GM18498 (cell line): ENCODE results near the gene PPP1R1B.

Experiments
- ATAC-seq: cut with Tn5 transposase; IDR thresholded peaks from one replicate; pipeline ENCODE4 v1.9.1; 2021; ENCODE audit warnings: mild to moderate bottlenecking, moderate library complexity; ENCODE audit not compliant: unreplicated experiment

PPP1R1B gene

DNA sequence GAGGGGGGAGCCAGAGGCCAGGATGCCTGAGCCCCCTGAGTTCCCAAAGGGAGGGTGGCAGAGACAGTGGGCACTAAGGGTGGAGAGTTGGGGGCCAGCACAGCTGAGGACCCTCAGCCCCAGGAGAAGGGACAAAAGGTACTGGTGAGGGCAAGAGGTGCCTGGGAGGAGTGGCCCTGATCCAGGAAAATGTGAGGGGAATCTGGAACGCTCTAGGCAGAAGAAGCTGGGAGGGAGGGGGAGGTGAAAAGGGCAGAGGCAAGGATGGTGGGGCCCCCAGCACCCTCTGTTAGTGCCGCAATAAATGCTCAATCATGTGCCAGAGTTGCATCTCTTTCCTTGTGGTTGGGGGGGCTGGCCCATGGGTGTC, 39.5 kb downstream of the PPP1R1B start:
- no peak for ATAC-seq

- ATAC-seq, result no peak
Observed at GRCh38 chr17:39666601-39667261, 40.0 kb downstream of the PPP1R1B start.

DNA sequence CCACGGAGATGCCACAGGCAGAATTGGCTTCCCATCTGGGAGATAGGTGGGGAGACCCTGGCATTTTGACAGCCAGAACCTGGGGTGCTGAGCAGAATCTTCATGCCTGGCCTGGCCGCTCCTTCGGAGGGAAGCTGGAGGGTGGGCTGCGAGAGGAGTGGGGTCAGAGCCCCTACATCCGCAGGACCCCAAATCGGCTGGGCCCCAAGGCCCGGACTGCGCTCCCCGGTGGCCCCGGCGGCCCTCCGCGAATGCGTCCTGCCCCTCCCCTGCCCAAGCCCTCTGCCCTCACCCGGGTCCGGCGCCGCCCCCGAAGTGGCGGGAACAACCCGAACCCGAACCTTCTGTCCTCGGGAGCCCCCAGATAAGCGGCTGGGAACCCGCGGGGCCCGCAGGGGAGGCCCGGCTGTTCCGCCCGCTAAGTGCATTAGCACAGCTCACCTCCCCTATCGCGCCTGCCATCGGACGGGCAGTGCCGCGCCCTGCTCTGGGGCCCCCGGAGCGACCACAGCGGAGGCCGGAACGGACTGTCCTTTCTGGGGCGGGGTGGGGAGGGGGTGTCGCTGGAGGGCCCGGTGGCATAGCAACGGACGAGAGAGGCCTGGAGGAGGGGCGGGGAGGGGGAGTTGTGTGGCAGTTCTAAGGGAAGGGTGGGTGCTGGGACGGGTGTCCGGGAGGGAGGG, 40.7 kb downstream of the PPP1R1B start:
- ATAC-seq, result no peak

DNA sequence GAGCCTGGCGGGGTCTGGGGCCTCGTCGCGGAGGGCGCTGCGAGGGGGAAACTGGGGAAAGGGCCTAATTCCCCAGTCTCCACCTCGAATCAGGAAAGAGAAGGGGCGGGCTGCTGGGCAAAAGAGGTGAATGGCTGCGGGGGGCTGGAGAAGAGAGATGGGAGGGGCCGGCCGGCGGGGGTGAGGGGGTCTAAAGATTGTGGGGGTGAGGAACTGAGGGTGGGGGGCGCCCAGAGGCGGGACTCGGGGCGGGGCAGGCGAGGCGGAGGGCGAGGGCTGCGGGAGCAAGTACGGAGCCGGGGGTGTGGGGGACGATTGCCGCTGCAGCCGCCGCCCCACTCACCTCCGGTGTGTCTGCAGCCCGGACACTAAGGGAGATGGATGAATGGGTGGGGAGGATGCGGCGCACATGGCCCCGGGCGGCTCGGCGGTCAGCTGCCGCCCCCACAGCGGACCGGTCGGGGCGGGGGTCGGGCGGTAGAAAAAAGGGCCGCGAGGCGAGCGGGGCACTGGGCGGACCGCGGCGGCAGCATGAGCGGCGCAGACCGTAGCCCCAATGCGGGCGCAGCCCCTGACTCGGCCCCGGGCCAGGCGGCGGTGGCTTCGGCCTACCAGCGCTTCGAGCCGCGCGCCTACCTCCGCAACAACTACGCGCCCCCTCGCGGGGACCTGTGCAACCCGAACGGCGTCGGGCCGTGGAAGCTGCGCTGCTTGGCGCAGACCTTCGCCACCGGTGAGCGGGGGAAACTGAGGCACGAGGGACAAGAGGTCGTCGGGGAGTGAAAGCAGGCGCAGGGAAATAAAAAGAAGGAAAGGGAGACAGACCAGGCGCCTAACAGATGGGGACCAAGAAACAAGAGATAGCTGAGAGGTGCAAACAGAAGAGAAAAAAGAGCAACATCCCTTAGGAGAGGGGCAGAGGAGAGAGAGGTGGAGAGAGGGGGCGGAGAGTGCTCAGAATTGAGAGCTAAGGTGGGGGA, 41.5 kb downstream of the PPP1R1B start, which contains the start of gene PNMT:
PNMT (plus strand) TSS at position 509 of the 980 bp plus-strand sequence; CDS start at position 532, 23 bp downstream.
- no peak for ATAC-seq

- no peak for ATAC-seq
Observed at GRCh38 chr17:39669897-39670735, 43.4 kb downstream of the PPP1R1B start.

DNA sequence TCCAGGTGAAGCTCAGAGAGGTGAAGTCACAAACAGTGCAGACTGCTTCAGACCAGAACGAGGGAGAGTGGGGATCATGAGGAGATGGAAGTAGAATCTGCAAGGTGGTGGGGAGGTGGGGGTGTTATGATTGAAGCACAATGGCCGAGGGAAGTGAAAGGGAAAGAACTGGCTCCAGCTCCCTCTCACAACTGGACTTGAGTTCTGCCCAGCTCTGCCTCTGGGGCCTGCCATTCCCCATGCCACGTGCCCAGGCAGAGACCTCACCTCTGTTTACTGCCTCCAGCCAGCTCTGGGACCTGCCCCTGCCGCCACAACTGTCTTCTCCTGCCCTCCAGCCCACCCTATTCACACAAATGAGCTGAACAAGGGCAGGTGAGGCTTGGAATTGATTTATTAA, 44.0 kb downstream of the PPP1R1B start:
- ATAC-seq, result no peak

DNA sequence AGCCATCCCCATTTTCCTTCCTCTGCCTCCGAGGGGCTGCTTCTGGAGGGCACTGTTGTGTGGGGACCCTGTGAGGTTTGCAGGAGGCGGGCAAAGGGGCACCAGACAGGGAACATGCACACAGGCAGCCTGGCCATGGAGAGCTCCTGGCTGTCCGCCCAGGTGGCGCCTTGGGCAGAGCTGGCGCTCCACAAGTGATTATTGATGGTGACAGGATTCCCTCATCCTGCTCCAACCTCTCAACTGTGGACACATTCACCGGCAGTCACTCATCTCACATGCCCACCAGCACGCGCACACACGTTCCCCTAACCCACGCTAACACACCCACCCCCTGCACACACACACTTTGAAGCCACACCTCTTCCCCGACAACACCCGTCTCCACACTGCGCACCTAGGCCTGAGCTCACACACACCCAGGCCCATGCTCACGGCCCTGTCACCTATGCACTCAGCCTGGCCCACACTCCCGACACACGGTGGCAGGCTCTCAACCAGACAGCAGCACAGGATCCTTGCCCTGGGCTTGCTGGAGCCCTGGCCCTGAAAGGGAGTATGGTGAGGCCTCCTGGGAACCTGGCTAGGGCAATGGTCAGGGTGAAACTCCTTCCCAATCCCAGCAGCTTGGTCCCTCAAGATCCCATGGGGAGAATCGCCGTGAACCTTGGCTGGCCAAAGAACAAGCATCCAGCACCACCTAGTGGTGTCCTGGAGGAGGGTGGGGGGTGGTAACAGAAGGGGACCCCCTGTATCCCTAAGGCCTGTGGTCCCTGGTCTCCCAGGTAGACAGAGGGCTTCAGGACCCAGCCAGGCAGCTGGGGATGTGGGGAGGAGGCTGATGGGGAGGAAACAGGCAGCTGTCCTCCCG, 45.1 kb downstream of the PPP1R1B start:
- ATAC-seq, result no peak

GRCh38 chr17:39672522-39673334, 46.0 kb downstream of the PPP1R1B start:
- no peak for ATAC-seq

DNA sequence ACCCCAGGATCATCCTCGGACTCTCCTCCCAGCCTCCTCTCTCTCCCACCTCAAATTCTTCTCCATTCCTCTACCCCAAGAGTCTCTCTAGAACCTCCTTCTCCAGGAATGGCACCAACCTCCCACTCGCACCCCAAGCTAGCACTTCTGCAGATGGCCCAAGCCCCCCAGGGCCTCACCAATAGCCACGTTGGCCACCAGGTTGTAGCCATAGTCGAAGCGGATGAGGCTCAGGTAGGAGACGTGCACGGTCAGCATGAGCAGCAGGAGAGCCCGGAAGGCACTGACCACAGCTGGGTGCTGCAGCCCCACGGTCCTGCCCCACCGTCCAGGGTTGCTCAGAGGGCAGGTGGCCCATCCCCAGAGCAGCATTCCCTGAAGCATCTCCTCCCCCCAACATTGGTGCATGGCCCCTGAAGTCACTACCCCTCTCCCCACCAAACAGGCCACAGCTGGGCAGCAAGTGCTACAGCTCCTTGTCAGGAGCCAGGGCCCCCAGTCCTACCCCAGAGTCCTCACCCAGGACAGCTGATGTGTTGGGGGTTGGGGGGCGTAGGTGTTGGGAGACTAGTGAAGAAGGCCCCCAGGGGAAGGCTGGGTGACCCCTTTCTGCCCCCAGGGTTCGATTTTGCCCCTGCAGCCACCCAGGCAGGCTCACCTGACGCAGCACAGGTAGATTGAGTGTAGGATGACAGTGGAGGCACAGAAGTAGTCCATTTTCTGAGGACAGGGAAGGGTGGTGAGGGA, 46.8 kb downstream of the PPP1R1B start:
- ATAC-seq, result no peak

DNA sequence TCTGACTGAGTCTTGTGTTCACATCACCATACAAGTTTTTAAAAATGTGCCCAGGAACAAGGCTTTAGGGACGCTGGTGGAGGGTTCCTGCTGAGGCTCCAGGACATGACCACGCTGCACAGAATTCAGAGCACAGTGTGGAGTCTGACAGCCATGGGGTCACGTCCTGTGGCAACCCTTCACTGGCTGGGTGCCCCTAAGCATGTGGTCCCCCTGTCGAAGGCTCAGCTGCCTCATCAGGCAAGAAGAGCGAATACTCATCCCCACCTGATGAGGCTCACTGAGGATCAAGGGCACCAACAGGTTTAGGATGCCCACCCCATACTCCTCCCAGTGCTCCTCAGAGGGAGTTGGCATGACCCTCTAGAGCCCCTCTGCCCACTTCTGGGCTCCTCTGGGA, 47.4 kb downstream of the PPP1R1B start:
- ATAC-seq, result no peak

- ATAC-seq, result no peak
Observed at GRCh38 chr17:39674702-39675389, 48.1 kb downstream of the PPP1R1B start.

DNA sequence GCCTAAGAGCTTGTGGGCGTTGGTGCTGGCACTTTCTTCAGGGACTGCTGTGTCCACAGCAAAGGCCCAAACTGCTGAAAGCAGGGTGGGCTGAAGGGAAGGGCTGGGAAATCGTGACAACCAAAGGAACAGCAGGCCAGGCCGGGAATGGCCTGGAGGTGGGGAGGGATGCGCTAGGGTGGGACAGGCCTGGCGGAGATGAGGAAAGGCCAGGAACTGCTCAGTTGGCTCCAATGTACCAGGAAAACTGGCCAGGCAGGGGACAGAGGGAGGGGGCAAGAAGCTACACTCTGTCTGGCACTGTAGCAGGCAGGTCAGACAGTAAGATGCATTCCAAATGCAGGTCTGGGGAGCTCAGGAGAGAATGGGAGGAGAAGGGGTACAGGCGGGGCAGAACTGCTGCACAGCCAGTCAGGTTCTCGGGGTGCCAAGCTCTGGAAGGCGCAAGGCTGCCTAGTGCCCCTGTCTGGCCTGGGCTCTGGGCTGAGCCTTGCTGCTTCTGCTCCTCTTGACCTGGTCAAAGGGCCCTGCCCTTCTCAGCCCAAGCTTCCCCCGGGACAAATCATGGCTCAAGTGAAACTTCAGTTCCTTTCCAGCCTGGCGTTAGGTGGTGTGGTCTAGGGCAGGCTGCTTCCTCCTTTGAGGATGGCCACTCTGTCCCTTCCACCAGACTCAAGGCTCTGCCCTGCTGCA, 48.8 kb downstream of the PPP1R1B start:
- no peak for ATAC-seq

GRCh38 chr17:39676198-39676819, 49.6 kb downstream of the PPP1R1B start:
- no peak for ATAC-seq

- no peak for ATAC-seq
Observed at GRCh38 chr17:39677072-39677471, 50.3 kb downstream of the PPP1R1B start.

DNA sequence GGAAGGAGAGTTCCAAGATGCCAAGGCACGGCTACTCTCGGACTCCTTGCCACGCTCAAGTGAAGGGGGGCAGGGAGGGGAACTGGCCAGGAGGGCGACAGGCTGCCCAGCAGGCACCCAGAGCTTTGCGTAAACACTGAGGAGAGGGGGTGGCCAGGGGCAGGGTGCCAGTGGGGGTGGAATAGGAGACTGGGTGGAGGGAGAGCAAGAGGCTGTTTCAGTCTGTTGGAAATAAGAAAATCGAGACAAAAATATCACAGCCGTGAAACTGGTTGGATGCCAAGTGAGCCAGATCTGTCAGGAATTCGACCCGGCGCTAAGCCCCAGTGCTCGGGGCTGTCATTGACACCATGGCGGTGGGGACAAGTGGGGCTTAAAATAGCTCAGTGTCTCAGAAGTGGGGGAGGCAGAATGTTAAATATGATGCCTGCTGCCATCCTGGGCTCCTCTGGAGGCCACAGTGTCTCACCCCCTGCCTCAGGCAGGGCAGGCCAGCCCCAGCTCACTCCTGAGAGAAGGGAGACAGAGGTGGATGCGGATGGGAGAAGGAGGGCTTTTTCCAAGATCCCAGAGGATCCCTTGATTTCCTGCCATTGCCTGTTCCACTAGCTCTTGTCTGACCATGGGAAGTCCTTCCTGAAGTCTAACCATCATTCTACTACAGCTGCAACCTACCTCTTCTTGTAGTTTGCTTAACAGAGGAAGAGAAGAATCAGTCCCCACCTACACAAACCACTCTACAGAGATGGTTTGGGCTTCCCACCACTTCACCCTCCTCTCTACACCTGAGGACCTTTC, 51.0 kb downstream of the PPP1R1B start:
- ATAC-seq, result no peak
